Astrocyte of the hippocampus (primary cell): Measurements from ENCODE around the gene PTPRJ.
"Not testable (repeated sequence)": the region's sequence is repeated elsewhere in the genome, so short reads cannot be mapped to it uniquely, and the experiment has no call there.

ENCODE experiments used
- DNase-seq: peaks from one replicate; pipeline ENCODE4 v3.0.0; 2011; ENCODE audit warnings: low read depth, low spot score

The PTPRJ gene

GRCh38 chr11:48111891-48112290 is 131.5 kb downstream of the PTPRJ start:
- DNase-seq = no peak

- DNase-seq = no peak
These were observed 134.4 kb downstream of the PTPRJ start for GRCh38 chr11:48114740-48115139.

- DNase-seq = no peak
These were observed 136.3 kb downstream of the PTPRJ start for GRCh38 chr11:48116437-48117228.

GRCh38 chr11:48122246-48122645 is 141.9 kb downstream of the PTPRJ start:
- DNase-seq = no peak

GRCh38 chr11:48122656-48123055 is 142.3 kb downstream of the PTPRJ start:
- no peak for DNase-seq

GRCh38 chr11:48123254-48123875 is 143.0 kb downstream of the PTPRJ start:
- DNase-seq = no peak

- DNase-seq = no peak
These were observed 143.8 kb downstream of the PTPRJ start for GRCh38 chr11:48123934-48124755.

GRCh38 chr11:48124880-48125279 is 144.5 kb downstream of the PTPRJ start:
- no peak for DNase-seq

GRCh38 chr11:48125866-48126265 is 145.5 kb downstream of the PTPRJ start:
- DNase-seq = no peak

GRCh38 chr11:48127521-48128183 is 147.3 kb downstream of the PTPRJ start:
- no peak for DNase-seq

GRCh38 chr11:48129697-48130395 is 149.5 kb downstream of the PTPRJ start:
- DNase-seq = no peak

GRCh38 chr11:48134221-48134922 is 154.0 kb downstream of the PTPRJ start:
- no peak for DNase-seq

- no peak for DNase-seq
These were observed 157.9 kb downstream of the PTPRJ start for GRCh38 chr11:48138222-48138621.

GRCh38 chr11:48139896-48140295 is 159.5 kb downstream of the PTPRJ start:
- DNase-seq = not testable (repeated sequence)

- DNase-seq = peak; percentile 56
These were observed 161.2 kb downstream of the PTPRJ start for GRCh38 chr11:48141475-48142122.

- DNase-seq = peak; percentile 38
These were observed 162.5 kb downstream of the PTPRJ start for GRCh38 chr11:48142889-48143288.

GRCh38 chr11:48148749-48149148 is 168.4 kb downstream of the PTPRJ start:
- DNase-seq = peak; percentile 56

- DNase-seq = peak; percentile 58
These were observed 169.9 kb downstream of the PTPRJ start for GRCh38 chr11:48150213-48150612.

- no peak for DNase-seq
These were observed 173.8 kb downstream of the PTPRJ start for GRCh38 chr11:48154151-48154550.
